Effector memory CD8-positive, alpha-beta T cell (primary cell): Measurements from ENCODE around the gene FXYD5.
A peak's percentile ranks its signal among the peaks of the same experiment; 100 is the strongest.
"Not testable (repeated sequence)": the region's sequence is repeated elsewhere in the genome, so short reads cannot be mapped to it uniquely, and the experiment has no call there.

Experiments used
- ATAC-seq: fragments of 150-1000 bp; cut with Tn5 transposase; replicated peaks from 2 replicates; pipeline ENCODE4 v1.10.0; 2021; ENCODE audit warnings: mild to moderate bottlenecking, moderate library complexity
- DNase-seq, 3 experiments: peaks; one replicate each; pipeline ENCODE4 v3.0.0; 2021
- H3K27ac Mint-ChIP-seq, 2 donors: one replicate each; pipeline ENCODE4 v1.8.0; 2022; ENCODE audit warnings: mild to moderate bottlenecking in 2 of 2, mixed read lengths in 2 of 2, moderate library complexity in 2 of 2
- H3K27me3 Mint-ChIP-seq, 2 donors: one replicate each; pipeline ENCODE4 v1.8.0; 2022; ENCODE audit warnings: mixed read lengths in 2 of 2
- H3K36me3 Mint-ChIP-seq: one replicate; pipeline ENCODE4 v1.8.0; 2022; ENCODE audit warnings: mild to moderate bottlenecking, moderate library complexity, mixed read lengths; ENCODE audit not compliant: insufficient read depth
- H3K4me1 Mint-ChIP-seq, 2 donors: one replicate each; pipeline ENCODE4 v1.8.0; 2022; ENCODE audit warnings: low read depth in 2 of 2, mixed read lengths in 2 of 2
- H3K4me3 Mint-ChIP-seq, 2 donors: one replicate each; pipeline ENCODE4 v1.8.0; 2022; ENCODE audit warnings: mild to moderate bottlenecking in 2 of 2, mixed read lengths in 2 of 2, moderate library complexity in 2 of 2
- H3K9me3 Mint-ChIP-seq, 2 donors: one replicate each; pipeline ENCODE4 v1.8.0; 2022; ENCODE audit warnings: mixed read lengths in 2 of 2

FXYD5 gene

GRCh38 chr19:35144600-35145436 lies 9.7 kb upstream of the FXYD5 start:
- Mint-ChIP-seq H3K27ac (peak overlapping the region in 1 of 2 donors; percentile 9), H3K9me3 (no peaks in the 10 kb centered on the region), H3K36me3 (no peaks in the 10 kb centered on the region), H3K27me3 (peaks cover 0 to 6% of the 10 kb centered on the region in 2 donors), H3K4me1 (peaks cover 27 to 34% of the 10 kb centered on the region in 2 donors), H3K4me3 (peak overlapping the region; percentile 35 to 36)
- ATAC-seq (no peak), DNase-seq (no peak)

- no peak overlapping the region for H3K4me3 Mint-ChIP-seq
- H3K36me3 Mint-ChIP-seq = no peaks in the 10 kb centered on the region
- no peak for ATAC-seq
- no peak overlapping the region for H3K27ac Mint-ChIP-seq
- no peak for DNase-seq
- H3K9me3 Mint-ChIP-seq = no peaks in the 10 kb centered on the region
- peaks cover 17 to 21% of the 10 kb centered on the region in 2 donors for H3K4me1 Mint-ChIP-seq
- H3K27me3 Mint-ChIP-seq = no peaks in the 10 kb centered on the region
These were observed 7.6 kb upstream of the FXYD5 start for GRCh38 chr19:35146746-35147459.

- no peak overlapping the region for H3K4me3 Mint-ChIP-seq
- H3K27me3 Mint-ChIP-seq = no peaks in the 10 kb centered on the region
- H3K9me3 Mint-ChIP-seq = no peaks in the 10 kb centered on the region
- H3K4me1 Mint-ChIP-seq = peaks cover 17 to 26% of the 10 kb centered on the region in 2 donors
- DNase-seq (no peak), ATAC-seq (no peak)
- H3K27ac Mint-ChIP-seq = no peak overlapping the region
- H3K36me3 Mint-ChIP-seq = peaks cover 6% of the 10 kb centered on the region
These were observed 5.1 kb upstream of the FXYD5 start for GRCh38 chr19:35149463-35149862.

GRCh38 chr19:35150445-35150844 lies 4.1 kb upstream of the FXYD5 start:
- Mint-ChIP-seq H3K4me3 (no peak overlapping the region), H3K36me3 (peaks cover 16% of the 10 kb centered on the region), H3K27ac (no peak overlapping the region), H3K4me1 (peaks cover 17 to 26% of the 10 kb centered on the region in 2 donors), H3K27me3 (no peaks in the 10 kb centered on the region), H3K9me3 (no peaks in the 10 kb centered on the region)
- DNase-seq = no peak
- ATAC-seq = no peak

GRCh38 chr19:35151273-35152065 lies 3.1 kb upstream of the FXYD5 start:
- H3K4me3 Mint-ChIP-seq = peak overlapping the region in 1 of 2 donors; percentile 48
- H3K9me3 Mint-ChIP-seq = no peaks in the 10 kb centered on the region
- H3K36me3 Mint-ChIP-seq = peaks cover 22% of the 10 kb centered on the region
- H3K4me1 Mint-ChIP-seq = peaks cover 27 to 35% of the 10 kb centered on the region in 2 donors
- ATAC-seq = no peak
- no peaks in the 10 kb centered on the region for H3K27me3 Mint-ChIP-seq
- H3K27ac Mint-ChIP-seq = no peak overlapping the region
- DNase-seq = no peak

GRCh38 chr19:35153129-35153522 lies 1.4 kb upstream of the FXYD5 start:
- ATAC-seq, DNase-seq, H3K9me3 Mint-ChIP-seq, H3K27me3 Mint-ChIP-seq: not testable (repeated sequence)
- Mint-ChIP-seq H3K36me3 (peaks cover 35% of the 10 kb centered on the region), H3K27ac (peak overlapping the region; percentile 98 to 99), H3K4me3 (peak overlapping the region; percentile 99 to 100), H3K4me1 (peaks cover 33 to 45% of the 10 kb centered on the region in 2 donors)

- Mint-ChIP-seq H3K4me3 (peak overlapping the region; percentile 99 to 100), H3K36me3 (peaks cover 43% of the 10 kb centered on the region), H3K9me3 (no peaks in the 10 kb centered on the region), H3K4me1 (peaks cover 35 to 49% of the 10 kb centered on the region in 2 donors), H3K27ac (peak overlapping the region; percentile 98 to 99), H3K27me3 (no peaks in the 10 kb centered on the region)
- ATAC-seq (peak; percentile 65), DNase-seq (peak; percentile 62 to 67 (median 64))
These were observed 622 bp upstream of the FXYD5 start for GRCh38 chr19:35153701-35154524.

- Mint-ChIP-seq H3K4me3 (peak overlapping the region; percentile 99 to 100), H3K27ac (peak overlapping the region; percentile 98 to 99), H3K36me3 (peaks cover 57% of the 10 kb centered on the region), H3K4me1 (peaks cover 35 to 49% of the 10 kb centered on the region in 2 donors), H3K9me3 (no peaks in the 10 kb centered on the region), H3K27me3 (no peaks in the 10 kb centered on the region)
- DNase-seq = no peak
- peak; percentile 22 for ATAC-seq
These were observed 906 bp downstream of the FXYD5 start for GRCh38 chr19:35155441-35155840.

- DNase-seq = no peak
- Mint-ChIP-seq H3K36me3 (peaks cover 62% of the 10 kb centered on the region), H3K4me3 (peak overlapping the region; percentile 99 to 100), H3K4me1 (peaks cover 37 to 49% of the 10 kb centered on the region in 2 donors), H3K27me3 (no peaks in the 10 kb centered on the region), H3K9me3 (no peaks in the 10 kb centered on the region), H3K27ac (peak overlapping the region; percentile 98 to 99)
- ATAC-seq = no peak
These were observed 1.6 kb downstream of the FXYD5 start for GRCh38 chr19:35155981-35156672.

GRCh38 chr19:35156673-35157014 lies 2.1 kb downstream of the FXYD5 start:
- H3K36me3 Mint-ChIP-seq = peaks cover 66% of the 10 kb centered on the region
- no peaks in the 10 kb centered on the region for H3K9me3 Mint-ChIP-seq
- ATAC-seq (no peak), DNase-seq (no peak)
- no peaks in the 10 kb centered on the region for H3K27me3 Mint-ChIP-seq
- peaks cover 37 to 49% of the 10 kb centered on the region in 2 donors for H3K4me1 Mint-ChIP-seq
- H3K27ac Mint-ChIP-seq = peak overlapping the region; percentile 98 to 99
- peak overlapping the region; percentile 99 to 100 for H3K4me3 Mint-ChIP-seq

- Mint-ChIP-seq H3K4me1 (peaks cover 42 to 45% of the 10 kb centered on the region in 2 donors), H3K4me3 (peak overlapping the region in 1 of 2 donors; percentile 100), H3K27me3 (no peaks in the 10 kb centered on the region), H3K9me3 (peaks cover 0 to 5% of the 10 kb centered on the region in 2 donors), H3K27ac (peak overlapping the region in 1 of 2 donors; percentile 99), H3K36me3 (peaks cover 74% of the 10 kb centered on the region)
- DNase-seq = no peak
- no peak for ATAC-seq
These were observed 2.9 kb downstream of the FXYD5 start for GRCh38 chr19:35157431-35157830.

- no peak overlapping the region for H3K4me3 Mint-ChIP-seq
- H3K9me3 Mint-ChIP-seq = peaks cover 0 to 6% of the 10 kb centered on the region in 2 donors
- peaks cover 36 to 38% of the 10 kb centered on the region in 2 donors for H3K4me1 Mint-ChIP-seq
- DNase-seq = no peak
- peak overlapping the region in 1 of 2 donors; percentile 99 for H3K27ac Mint-ChIP-seq
- peaks cover 88% of the 10 kb centered on the region for H3K36me3 Mint-ChIP-seq
- H3K27me3 Mint-ChIP-seq = no peaks in the 10 kb centered on the region
- ATAC-seq = no peak
These were observed 5.1 kb downstream of the FXYD5 start for GRCh38 chr19:35159606-35160005.
